ENCODE data around the gene DTNB. TPM values are rescaled to one million over a fixed set of nuclear protein-coding genes. Genes with fewer than 3 reads are reported as not detected.

Gene DTNB
- total and polyA plus RNA-seq, 12 donors, result 4.7 to 27.5 (median 9.4) TPM

DNA sequence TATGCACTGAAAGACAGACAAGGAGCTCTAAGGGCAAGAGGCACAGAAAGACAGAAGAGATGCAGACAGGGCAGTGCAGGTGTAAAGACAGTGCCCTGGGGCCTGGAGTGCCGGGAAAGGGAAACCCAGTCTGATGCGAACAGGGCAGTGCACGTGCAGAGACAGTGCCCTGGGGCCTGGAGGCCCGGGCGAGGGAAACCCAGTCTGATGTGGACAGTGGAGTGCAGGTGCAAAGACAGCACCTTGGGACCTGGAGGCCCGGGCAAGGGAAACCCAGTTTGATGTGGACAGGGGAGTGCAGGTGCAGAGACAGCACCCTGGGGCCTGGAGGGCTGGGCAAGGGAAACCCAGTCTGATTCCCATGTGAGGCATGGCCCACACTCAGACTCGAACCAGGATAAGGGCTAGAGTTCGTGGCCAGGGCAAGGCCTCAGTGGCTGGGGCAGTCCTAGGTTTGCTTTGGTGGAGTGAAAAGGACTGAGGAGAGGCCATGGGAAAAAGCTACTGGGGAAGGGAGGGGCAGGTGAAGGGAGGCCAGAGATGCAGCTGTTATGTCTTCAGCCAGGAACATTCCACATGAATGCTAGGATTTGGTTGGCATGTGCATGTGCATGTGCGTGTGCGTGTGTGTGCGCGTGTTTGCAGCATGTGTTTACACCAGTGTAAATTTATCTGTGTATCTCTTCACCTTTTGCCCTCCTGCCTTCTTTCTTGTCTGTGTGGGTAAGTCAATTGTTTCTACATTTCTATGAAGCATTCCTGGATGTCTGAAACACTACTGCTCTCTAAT is 292.6 kb downstream of the DTNB start:
- whole genome bisulfite sequencing, 4 donors, result 83 to 90% (median 86%) methylated on average over 11 to 12 of the region's 12 CpGs

DNA sequence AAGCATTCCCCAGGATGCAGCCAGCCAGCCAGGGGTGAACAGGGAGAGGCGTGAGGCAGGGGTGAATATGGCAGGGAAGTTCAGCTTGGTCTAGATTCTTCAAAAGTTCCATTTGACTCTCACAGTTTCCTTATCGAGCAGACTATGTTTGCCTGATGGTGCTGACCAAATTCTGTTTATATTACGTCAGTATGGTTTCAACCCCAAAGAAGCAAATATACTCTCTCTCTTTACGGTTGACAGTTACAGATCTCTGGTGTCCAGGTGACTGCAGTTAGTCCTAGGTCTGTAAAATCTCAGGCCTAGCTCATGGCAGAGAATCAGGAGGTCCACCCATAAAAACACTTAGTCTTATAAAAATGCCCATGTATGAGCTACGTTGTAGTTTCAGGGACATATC is 293.4 kb downstream of the DTNB start:
- intact Hi-C loops (cut with DNase I), result no loop called here
- no peak for DNase-seq
- 93 to 99% (median 94%) methylated on average over 5 of the region's 5 CpGs for WGBS, 4 donors

More for the DNA sequence above, 292.6 kb downstream of the DTNB start:
- Histone ChIP-seq H3K4me3 (no peak overlapping the region), H3K36me3 (replicated peaks in 1 of 2) (no peaks in the 10 kb centered on the region), H3K27ac (no peak overlapping the region), H3K27me3 (no peaks in the 10 kb centered on the region), H3K4me1 (replicated peaks in 1 of 2) (peaks cover 0 to 26% of the 10 kb centered on the region in 2 donors), H3K9me3 (replicated peaks in 1 of 3) (no peaks in the 10 kb centered on the region)
- intact Hi-C loops (cut with DNase I), result no loop called here
- TF ChIP-seq, protein P1, sequence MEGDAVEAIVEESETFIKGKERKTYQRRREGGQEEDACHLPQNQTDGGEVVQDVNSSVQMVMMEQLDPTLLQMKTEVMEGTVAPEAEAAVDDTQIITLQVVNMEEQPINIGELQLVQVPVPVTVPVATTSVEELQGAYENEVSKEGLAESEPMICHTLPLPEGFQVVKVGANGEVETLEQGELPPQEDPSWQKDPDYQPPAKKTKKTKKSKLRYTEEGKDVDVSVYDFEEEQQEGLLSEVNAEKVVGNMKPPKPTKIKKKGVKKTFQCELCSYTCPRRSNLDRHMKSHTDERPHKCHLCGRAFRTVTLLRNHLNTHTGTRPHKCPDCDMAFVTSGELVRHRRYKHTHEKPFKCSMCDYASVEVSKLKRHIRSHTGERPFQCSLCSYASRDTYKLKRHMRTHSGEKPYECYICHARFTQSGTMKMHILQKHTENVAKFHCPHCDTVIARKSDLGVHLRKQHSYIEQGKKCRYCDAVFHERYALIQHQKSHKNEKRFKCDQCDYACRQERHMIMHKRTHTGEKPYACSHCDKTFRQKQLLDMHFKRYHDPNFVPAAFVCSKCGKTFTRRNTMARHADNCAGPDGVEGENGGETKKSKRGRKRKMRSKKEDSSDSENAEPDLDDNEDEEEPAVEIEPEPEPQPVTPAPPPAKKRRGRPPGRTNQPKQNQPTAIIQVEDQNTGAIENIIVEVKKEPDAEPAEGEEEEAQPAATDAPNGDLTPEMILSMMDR (IDR thresholded peaks at IDR 0.05), result no peak
- TF ChIP-seq POLR2A (IDR thresholded peaks at IDR 0.05), result no peak
- DNase-seq, result peak in 2 of 7 donors; percentile 6 to 34

DNA sequence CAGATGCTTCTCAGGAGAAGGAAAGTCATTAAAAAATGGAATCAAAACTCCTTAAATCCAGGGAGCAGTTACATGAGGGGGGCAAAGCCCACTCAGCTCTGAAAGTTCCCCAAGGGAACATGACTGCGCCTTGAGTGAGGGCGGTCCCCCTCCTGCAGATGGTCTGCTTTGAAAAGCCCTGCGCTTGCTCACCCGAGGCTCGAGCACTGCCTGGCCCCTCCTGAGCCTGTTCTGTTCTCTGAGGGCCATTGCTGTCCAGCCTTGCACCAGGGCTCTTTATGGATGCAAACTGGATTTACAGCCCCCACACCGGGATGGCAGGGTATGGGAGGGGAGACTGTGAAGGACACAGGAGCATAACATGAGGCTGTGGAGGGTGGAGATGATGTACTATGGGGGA is 293.8 kb downstream of the DTNB start:
- Histone ChIP-seq H3K9me3 (replicated peaks in 1 of 3) (no peaks in the 10 kb centered on the region), H3K4me3 (no peak overlapping the region), H3K4me1 (replicated peaks in 1 of 2) (peaks cover 0 to 26% of the 10 kb centered on the region in 2 donors), H3K27ac (no peak overlapping the region), H3K27me3 (no peaks in the 10 kb centered on the region), H3K36me3 (replicated peaks in 1 of 2) (no peaks in the 10 kb centered on the region)
- WGBS, 4 donors, result 90 to 97% (median 95%) methylated on average over 2 to 6 of the region's 6 CpGs
- TF ChIP-seq POLR2A (IDR thresholded peaks at IDR 0.05), result no peak
- TF ChIP-seq, protein P1 (IDR thresholded peaks at IDR 0.05), result no peak
- intact Hi-C loops (cut with DNase I), result loop anchor here (5.0 kb wide), 2 partner anchors 37 to 143 kb away; partner anchors contain the start of gene DNMT3A (in 2 of the 2)
- peak in 2 of 7 donors; percentile 13 to 41 for DNase-seq

More for the DNA sequence above, 293.4 kb downstream of the DTNB start:
- Histone ChIP-seq H3K4me3 (no peak overlapping the region), H3K4me1 (replicated peaks in 1 of 2) (peaks cover 0 to 26% of the 10 kb centered on the region in 2 donors), H3K36me3 (replicated peaks in 1 of 2) (no peaks in the 10 kb centered on the region), H3K27me3 (no peaks in the 10 kb centered on the region), H3K27ac (no peak overlapping the region), H3K9me3 (replicated peaks in 1 of 3) (no peaks in the 10 kb centered on the region)
- TF ChIP-seq, protein P1 (IDR thresholded peaks at IDR 0.05), result no peak
- no peak for TF ChIP-seq POLR2A (IDR thresholded peaks at IDR 0.05)

DNA sequence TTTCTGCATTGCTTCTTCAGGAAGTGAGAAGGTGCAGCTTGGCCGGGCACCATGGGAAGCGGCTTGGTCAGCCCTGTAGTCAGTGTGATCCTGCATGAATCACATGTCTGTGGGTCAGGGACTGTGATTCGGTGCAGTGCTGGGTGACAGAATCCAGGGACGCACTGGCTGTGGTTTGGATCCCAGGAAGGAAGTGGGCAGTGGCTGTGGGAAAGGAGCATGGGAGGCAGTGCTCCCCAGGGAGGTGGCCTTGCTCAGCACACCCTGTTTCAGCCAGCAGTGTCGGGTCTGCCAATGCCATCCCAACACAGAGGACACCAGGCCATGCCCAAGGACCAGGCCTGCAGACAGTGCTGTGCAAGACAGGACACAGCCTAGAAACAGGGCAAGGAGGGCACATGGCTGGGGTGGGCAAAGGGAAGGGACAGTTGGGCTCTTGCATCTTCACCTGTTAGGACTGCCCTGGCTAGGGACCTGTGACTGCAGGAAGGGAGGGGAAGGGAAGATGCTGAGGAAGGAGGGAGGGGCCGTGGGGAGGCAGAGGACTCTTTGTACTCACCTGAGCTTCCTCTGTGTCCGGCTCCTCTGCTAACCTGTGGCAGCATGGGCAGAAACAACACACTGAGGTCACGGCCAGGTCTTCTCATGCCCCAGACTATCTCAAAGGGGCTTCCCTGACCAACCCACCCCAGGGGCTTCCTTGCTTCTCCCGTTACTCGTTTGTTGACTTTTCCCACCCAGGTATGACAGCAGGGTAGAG is 294.5 kb downstream of the DTNB start:
- no peak overlapping the region for H3K4me3 ChIP-seq
- H3K4me1 ChIP-seq (replicated peaks in 1 of 2), result peaks cover 0 to 26% of the 10 kb centered on the region in 2 donors
- no peaks in the 10 kb centered on the region for H3K9me3 ChIP-seq (replicated peaks in 1 of 3)
- peak in 6 of 7 donors; percentile 18 to 72 (median 62) for DNase-seq
- TF ChIP-seq, protein P1 (IDR thresholded peaks at IDR 0.05), result no peak
- TF ChIP-seq POLR2A (IDR thresholded peaks at IDR 0.05), result no peak
- intact Hi-C loops (cut with DNase I), result loop anchor here (5.0 kb wide), 2 partner anchors 37 to 143 kb away; partner anchors contain the start of gene DNMT3A (in 2 of the 2)
- H3K27ac ChIP-seq, result no peak overlapping the region
- H3K27me3 ChIP-seq, result no peaks in the 10 kb centered on the region
- H3K36me3 ChIP-seq (replicated peaks in 1 of 2), result no peaks in the 10 kb centered on the region
- WGBS, 4 donors, result 67 to 100% (median 73%) methylated on average over 4 to 10 of the region's 10 CpGs
